RWPE2 (cell line): ENCODE data around the gene MSMO1.
A peak's percentile ranks its signal among the peaks of the same experiment; 100 is the strongest.

ENCODE experiments used
- ATAC-seq: fragments of 200-7000 bp; cut with Tn5 transposase; 3 replicates; pipeline ENCODE4 v1.9.1; 2021; ENCODE audit warnings: low read depth
- DNase-seq: peaks from one replicate; pipeline ENCODE4 v3.0.0-alpha.2; 2020; ENCODE audit warnings: low spot score
- H3K27ac ChIP-seq: fragments of 450-650 bp; 2 replicates; pipeline ENCODE4 v1.5.1; 2017; ENCODE audit warnings: mild to moderate bottlenecking; ENCODE audit not compliant: poor library complexity, severe bottlenecking
- H3K27me3 ChIP-seq: fragments of 250-450 bp; sonication (Bioruptor Pico); 2 replicates; pipeline ENCODE4 v1.5.1; 2021; ENCODE audit warnings: mild to moderate bottlenecking, moderate library complexity; ENCODE audit not compliant: insufficient read depth, poor library complexity, severe bottlenecking
- H3K36me3 ChIP-seq: fragments of 250-450 bp; sonication (Bioruptor Pico); 2 replicates; pipeline ENCODE4 v1.5.1; 2020; ENCODE audit warnings: low read depth, mild to moderate bottlenecking, moderate library complexity
- H3K4me1 ChIP-seq: fragments of 250-450 bp; sonication (Bioruptor Pico); 2 replicates; pipeline ENCODE4 v1.5.1; 2021; ENCODE audit warnings: mild to moderate bottlenecking, moderate library complexity; ENCODE audit not compliant: insufficient read depth, poor library complexity, severe bottlenecking
- H3K4me3 ChIP-seq: fragments of 250-450 bp; sonication (Bioruptor Pico); 2 replicates; pipeline ENCODE4 v1.5.1; 2021; ENCODE audit warnings: mild to moderate bottlenecking, moderate library complexity; ENCODE audit not compliant: severe bottlenecking
- H3K9me3 ChIP-seq: fragments of 250-450 bp; sonication (Bioruptor Pico); 2 replicates; pipeline ENCODE4 v1.5.1; 2021; ENCODE audit warnings: mild to moderate bottlenecking, moderate library complexity; ENCODE audit not compliant: severe bottlenecking
- CTCF ChIP-seq: fragments of 450-650 bp; IDR thresholded peaks from one replicate; pipeline ENCODE4 v1.5.1; 2017; ENCODE audit warnings: mild to moderate bottlenecking, moderate library complexity; ENCODE audit not compliant: poor library complexity, severe bottlenecking

Gene MSMO1

GRCh38 chr4:165360041-165360695, 32.7 kb downstream of the MSMO1 start:
- H3K4me1 ChIP-seq: peaks cover 10% of the 10 kb centered on the region

GRCh38 chr4:165360985-165361670, 33.7 kb downstream of the MSMO1 start:
- H3K27me3 ChIP-seq: no peaks in the 10 kb centered on the region

More at GRCh38 chr4:165360041-165360695, 32.7 kb downstream of the MSMO1 start:
- Histone ChIP-seq H3K27ac (no peak overlapping the region), H3K27me3 (no peaks in the 10 kb centered on the region), H3K36me3 (no peaks in the 10 kb centered on the region), H3K4me3 (no peak overlapping the region), H3K9me3 (no peaks in the 10 kb centered on the region)
- no peak for DNase-seq
- TF ChIP-seq CTCF: no peak
- ATAC-seq: no peak

GRCh38 chr4:165361810-165362209, 34.3 kb downstream of the MSMO1 start:
- no peak for TF ChIP-seq CTCF
- H3K27me3 ChIP-seq: no peaks in the 10 kb centered on the region
- H3K36me3 ChIP-seq: no peaks in the 10 kb centered on the region
- peaks cover 11% of the 10 kb centered on the region for H3K4me1 ChIP-seq
- ATAC-seq: no peak
- H3K27ac ChIP-seq: no peak overlapping the region
- no peak overlapping the region for H3K4me3 ChIP-seq
- no peaks in the 10 kb centered on the region for H3K9me3 ChIP-seq
- no peak for DNase-seq

More at GRCh38 chr4:165360985-165361670, 33.7 kb downstream of the MSMO1 start:
- H3K27ac ChIP-seq: no peak overlapping the region
- no peak for TF ChIP-seq CTCF
- H3K4me3 ChIP-seq: no peak overlapping the region
- H3K4me1 ChIP-seq: peaks cover 10% of the 10 kb centered on the region
- ATAC-seq (no peak), DNase-seq (no peak)
- no peaks in the 10 kb centered on the region for H3K9me3 ChIP-seq
- no peaks in the 10 kb centered on the region for H3K36me3 ChIP-seq

GRCh38 chr4:165364452-165365080, 37.1 kb downstream of the MSMO1 start:
- DNase-seq (no peak), ATAC-seq (peak; percentile 56; the same call in 2 of the 3 replicates)
- H3K4me3 ChIP-seq: no peak overlapping the region
- H3K27me3 ChIP-seq: no peaks in the 10 kb centered on the region
- H3K36me3 ChIP-seq: no peaks in the 10 kb centered on the region
- no peaks in the 10 kb centered on the region for H3K9me3 ChIP-seq
- H3K4me1 ChIP-seq: peaks cover 16% of the 10 kb centered on the region
- no peak for TF ChIP-seq CTCF
- H3K27ac ChIP-seq: no peak overlapping the region
